Measurements from ENCODE around the gene MCM5.

DNA sequence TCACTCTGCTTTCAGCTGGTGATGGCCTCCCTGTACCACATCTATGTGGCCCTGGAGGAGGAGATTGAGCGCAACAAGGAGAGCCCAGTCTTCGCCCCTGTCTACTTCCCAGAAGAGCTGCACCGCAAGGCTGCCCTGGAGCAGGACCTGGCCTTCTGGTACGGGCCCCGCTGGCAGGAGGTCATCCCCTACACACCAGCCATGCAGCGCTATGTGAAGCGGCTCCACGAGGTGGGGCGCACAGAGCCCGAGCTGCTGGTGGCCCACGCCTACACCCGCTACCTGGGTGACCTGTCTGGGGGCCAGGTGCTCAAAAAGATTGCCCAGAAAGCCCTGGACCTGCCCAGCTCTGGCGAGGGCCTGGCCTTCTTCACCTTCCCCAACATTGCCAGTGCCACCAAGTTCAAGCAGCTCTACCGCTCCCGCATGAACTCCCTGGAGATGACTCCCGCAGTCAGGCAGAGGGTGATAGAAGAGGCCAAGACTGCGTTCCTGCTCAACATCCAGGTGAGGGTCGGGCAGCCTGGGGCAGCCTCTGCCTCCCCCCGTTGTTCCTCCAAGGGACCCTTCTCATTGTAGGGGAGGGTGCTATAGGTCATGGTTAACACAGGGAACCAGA, 13.2 kb upstream of the MCM5 start:
- TF ChIP-seq, protein P1, sequence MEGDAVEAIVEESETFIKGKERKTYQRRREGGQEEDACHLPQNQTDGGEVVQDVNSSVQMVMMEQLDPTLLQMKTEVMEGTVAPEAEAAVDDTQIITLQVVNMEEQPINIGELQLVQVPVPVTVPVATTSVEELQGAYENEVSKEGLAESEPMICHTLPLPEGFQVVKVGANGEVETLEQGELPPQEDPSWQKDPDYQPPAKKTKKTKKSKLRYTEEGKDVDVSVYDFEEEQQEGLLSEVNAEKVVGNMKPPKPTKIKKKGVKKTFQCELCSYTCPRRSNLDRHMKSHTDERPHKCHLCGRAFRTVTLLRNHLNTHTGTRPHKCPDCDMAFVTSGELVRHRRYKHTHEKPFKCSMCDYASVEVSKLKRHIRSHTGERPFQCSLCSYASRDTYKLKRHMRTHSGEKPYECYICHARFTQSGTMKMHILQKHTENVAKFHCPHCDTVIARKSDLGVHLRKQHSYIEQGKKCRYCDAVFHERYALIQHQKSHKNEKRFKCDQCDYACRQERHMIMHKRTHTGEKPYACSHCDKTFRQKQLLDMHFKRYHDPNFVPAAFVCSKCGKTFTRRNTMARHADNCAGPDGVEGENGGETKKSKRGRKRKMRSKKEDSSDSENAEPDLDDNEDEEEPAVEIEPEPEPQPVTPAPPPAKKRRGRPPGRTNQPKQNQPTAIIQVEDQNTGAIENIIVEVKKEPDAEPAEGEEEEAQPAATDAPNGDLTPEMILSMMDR (conservative IDR thresholded peaks at IDR 0.05): no peak
- no peak for TF ChIP-seq ZFX (IDR thresholded peaks at IDR 0.05)

All from C4-2B (cell line).